Measurements from ENCODE around the gene ZNF506.
A peak's percentile ranks its signal among the peaks of the same experiment; 100 is the strongest.
"Not testable (repeated sequence)": the region's sequence is repeated elsewhere in the genome, so short reads cannot be mapped to it uniquely, and the experiment has no call there.

Gene ZNF506

DNA sequence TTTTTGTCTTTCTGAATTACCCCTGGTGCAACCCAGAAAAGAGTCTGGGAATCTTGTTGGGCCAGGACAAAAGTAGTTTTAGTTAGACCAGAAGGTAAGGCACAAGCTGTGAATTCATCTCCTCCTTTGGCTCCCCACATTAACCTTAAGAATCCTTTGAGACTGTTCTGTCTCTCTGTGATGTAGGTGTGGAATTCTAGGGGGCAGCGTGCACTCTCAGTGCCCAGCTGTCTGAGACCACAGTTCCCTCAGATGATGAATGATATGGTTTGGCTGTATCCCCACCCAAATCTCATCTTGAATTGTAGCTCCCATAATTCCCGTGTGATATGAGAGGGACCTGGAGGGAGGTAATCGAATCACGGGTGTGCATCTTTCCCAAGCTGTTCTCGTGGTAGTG lies 43.9 kb downstream of the ZNF506 start:
- DNase-seq = no peak

DNA sequence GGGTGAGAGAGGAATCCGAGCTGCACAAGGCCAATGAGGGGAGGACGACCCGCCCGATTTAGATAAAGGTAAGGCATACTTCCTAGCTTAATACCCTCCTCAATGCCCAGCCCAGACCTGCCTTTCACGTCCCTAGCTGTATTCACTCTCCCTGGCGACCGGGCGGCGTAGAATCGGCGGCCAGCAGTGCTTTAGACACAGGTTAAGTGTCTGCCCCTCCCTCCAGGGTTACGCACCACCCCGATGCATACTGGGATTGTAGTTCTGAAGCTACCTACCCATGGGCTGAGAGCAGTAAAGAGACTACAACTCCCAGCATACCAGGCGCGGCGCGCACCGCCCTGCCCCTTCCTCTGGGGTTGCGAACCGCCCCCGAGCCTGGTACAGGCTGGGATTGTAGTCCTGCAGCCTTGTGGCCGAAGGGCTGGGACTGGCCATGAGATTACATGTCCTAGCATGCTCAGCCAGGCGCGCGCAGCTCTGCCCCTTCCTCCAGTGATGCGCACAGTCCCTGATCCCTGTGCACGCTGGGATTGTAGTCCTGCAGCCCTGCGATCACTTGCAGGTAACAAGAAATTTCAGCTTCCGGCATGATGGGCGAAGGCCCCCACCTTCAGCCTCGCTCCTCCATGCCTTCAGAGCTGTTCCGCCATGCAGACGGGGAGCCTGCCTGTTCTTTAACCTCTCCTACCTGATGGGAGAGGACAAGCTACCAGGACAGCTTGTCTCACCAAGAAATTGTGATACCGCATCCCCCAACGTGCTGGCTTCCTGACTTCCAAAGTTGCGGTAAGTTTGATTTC lies 45.1 kb downstream of the ZNF506 start:
- peak; percentile 75 for DNase-seq

DNA sequence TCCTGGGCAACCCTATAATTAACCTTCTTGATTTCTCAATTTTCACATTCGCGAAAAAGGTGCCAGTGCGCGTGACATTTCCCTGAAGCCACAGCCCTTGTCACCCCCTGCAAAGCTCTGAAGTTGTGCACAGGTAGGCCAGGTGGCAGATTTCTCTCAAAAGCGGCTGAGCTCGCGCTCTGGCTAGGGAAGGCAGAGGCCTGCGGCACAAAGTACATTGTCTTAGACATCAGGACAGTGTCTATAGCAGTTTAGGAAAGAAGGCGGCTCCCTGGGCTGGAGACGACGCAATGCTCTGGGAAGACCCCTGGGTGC lies 45.7 kb downstream of the ZNF506 start:
- DNase-seq = no peak

DNA sequence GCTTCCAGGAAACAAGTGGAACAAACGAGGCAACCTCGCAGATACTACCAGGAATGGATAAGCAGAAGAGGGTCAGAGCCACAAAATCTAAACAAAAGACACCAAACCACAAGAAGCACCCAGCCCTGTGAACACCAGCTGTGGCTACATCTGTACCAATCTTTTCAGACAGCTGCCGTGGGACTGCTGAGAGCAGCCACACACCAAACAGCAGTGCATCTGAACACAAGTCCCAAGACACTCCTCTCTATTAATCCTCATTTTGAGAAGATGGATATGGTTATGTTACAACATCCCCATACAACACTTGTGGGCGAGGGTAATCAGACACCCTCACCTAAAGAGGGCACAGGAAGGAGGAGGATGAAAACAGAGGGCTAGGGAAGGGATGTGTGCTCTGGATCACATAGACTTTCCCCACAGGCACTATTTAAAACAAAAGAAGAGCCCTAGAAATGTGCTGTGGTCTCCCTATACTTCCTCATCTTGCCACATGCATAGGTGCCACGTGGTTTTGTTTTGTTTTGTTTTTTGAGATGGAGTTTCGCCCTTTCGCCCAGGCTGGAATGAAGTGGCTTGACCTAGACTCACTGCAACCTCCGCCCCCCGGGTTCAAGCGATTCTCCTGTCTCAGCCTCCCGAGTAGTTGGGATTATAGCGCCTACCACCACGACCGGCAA lies 47.1 kb downstream of the ZNF506 start:
- no peak for DNase-seq

DNA sequence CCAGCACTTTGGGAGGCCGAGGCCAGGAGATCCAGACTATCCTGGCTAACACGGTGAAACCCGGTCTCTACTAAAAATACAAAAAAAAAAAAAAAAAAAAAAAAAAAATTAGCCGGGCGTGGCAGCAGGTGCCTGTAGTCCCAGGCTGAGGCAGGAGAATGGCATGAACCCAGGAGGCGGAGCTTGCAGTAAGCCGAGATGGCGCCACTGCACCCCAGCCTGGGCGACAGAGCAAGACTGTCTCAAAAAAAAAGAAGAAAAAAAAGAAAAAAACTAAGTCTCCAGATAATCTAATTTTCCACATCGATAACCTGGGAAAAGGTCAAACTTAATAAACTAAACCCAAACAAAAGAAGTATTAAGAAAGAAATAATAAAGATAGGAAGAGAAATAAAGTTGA lies 49.6 kb downstream of the ZNF506 start:
- not testable (repeated sequence) for DNase-seq

DNA sequence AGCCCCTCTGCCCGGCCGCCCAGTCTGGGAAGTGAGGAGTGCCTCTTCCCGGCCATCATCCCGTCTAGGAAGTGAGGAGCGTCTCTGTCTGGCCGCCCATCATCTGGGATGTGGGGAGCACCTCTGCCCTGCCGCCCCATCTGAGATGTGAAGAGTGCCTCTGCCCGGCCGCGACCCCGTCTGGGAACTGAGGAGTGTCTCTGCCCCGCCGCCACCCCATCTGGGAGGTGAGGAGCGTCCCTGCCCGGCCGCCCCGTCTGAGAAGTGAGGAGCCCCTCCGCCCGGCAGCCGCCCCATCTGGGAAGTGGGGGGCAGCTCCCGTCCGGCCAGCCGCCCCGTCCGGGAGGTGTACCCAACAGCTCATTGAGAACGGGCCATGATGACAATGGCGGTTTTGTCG lies 51.6 kb downstream of the ZNF506 start:
- DNase-seq = not testable (repeated sequence)

DNA sequence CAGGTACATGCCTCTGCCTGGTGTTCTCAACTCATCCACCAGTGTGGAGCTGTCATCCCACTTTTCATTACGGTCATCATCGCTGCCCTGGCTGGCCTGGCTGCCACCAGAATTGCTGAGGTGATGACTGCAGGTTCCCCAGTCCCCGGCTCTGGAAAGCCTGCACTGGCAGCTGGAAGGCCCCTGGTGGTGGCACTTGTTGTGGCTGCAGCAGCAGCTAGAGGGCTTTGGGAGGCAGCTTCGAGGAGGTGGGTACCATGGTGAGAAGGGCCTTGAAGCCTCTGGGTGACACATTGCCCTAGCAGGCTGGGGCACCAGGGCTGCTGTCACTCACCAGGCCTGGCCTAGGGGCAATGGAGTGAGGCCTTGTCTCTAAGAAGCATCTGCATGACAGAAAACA lies 63.4 kb downstream of the ZNF506 start:
- no peak for DNase-seq

DNA sequence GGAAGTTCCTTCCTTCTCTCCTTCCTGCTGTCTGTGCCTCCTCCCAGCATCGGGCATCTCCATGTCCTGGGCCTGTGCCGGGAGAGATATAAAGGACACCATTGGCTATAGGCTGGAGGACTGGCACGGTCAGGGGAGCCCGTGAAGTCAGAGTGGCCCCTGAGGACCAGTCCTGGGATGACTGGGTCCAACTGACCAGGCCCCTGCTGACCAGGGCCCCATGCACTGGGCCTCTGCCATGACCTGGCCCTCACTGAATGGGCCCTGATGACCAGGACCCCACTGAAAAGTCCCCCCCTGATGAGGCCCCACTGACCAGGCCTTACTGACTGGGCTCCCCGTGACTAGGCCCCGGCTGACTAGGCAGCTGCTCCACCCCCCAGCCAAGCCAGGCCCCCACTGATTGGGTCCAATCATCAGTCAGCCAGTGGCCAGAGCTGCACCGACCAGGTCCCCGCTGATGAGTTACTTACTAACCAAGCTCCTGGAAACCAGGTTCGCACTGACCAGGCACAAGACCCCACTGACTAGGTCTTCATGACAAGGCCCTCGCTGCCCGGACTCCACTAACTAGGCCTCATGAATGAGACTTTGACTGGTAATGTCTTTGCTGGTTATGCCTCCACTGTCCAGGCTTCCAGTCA lies 68.7 kb downstream of the ZNF506 start:
- DNase-seq = no peak

DNA sequence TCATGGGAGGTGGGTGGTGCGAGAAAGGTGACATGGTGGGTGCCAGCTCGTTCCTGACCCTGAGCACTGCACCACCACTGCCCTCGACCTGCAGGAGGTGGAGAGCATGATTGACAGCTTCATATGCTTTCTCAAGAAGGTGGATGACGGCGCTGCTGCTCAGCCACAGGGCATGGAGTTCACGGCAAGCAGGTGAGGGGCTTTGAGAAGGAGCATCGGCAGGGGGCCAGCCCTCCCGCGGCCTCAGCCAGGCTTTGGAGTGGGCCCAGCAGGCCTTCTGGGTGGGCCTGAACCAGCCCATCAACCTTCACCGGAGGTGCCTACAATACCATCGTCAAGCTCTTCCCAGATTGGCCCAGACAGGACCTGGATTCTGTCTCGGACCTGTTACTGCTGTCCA lies 69.7 kb downstream of the ZNF506 start:
- DNase-seq = no peak

DNA sequence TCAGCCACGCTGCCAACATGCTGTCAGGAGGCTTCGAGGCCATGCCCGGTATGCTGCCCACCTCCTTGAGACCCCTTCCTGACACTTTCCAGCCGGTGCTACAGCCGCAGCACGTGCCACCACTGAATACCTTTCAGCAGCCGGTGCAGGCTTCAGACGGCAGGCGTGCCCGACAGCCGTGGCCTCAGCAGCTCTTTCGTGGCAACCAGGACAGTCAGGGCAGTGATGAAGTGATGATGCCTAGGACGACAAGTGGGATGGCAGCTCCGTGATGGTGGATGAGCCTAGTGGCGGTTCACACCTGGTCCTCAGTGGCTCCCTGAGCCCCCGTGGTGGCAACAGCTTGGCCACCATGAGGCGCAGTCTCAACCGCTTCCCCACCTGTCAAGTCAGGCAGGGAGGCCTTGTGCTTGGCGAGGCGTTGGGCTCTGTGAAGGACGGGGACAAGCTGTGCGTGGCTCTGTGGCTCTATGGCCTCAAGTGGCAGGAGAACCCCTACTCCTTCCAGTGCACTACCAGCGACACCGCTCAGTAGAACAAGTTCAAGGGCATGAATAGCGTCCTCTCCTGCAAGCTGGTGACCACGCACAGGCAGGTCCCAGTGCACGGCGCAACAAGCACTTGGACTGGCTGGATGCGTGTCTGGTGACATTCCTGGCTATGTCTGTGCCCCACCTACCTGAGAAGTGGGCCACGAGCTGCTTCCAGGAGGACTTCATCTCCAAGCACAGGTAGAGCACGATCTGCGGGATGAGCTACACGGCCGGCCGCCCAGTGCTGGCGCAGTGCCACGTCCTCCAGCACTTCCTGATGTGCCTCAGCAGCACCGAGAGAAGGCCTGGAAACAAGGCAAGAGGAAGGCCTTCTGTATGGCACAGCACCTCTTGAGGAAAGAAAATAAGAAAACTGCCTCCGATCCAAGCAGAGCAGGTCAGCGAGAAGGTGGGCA lies 70.4 kb downstream of the ZNF506 start:
- DNase-seq = no peak

DNA sequence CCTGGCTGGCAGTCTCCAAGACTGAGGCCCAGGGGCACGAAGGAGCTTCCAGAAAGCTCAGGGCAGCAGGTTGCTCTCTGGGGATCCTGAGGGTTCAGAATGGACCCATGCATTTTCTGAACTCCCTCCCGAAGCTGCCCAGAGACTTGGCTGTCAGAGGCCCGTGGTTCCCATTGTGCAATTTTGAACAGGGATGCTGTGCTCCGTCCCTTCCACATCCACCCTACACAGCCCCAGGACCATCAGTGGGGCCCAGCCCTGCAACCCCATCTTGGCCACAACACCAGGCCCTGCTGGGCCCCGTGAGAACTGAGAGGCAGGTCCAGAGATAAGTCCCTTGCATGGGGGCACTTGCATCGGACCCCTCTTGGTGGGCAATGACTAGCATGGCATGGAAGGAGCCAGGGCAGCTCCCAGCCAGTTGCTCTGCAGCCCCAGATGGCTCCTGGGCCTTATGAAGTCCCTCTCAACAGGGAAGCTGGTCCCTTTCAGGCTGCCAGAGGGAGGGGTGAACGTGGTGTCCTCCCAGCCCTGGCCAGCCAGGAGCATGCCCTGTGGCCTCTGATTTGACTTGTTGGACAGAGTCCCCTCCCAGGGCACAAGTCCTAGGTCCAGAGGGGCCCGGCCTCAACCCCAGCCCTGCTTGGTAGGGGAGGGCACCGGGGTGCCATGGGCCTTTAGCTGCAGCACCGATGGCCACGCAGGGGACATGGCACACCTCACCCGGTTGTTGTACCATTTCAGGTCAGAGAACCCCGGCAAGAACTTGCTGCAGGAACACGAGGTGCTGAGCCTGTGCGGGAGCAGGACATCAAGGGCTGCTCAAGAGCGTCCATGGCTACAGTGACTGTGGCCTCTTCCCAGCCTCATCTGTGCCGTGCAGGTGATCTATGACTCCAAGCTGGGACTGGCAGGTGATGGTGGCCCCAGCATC lies 71.4 kb downstream of the ZNF506 start:
- no peak for DNase-seq

DNA sequence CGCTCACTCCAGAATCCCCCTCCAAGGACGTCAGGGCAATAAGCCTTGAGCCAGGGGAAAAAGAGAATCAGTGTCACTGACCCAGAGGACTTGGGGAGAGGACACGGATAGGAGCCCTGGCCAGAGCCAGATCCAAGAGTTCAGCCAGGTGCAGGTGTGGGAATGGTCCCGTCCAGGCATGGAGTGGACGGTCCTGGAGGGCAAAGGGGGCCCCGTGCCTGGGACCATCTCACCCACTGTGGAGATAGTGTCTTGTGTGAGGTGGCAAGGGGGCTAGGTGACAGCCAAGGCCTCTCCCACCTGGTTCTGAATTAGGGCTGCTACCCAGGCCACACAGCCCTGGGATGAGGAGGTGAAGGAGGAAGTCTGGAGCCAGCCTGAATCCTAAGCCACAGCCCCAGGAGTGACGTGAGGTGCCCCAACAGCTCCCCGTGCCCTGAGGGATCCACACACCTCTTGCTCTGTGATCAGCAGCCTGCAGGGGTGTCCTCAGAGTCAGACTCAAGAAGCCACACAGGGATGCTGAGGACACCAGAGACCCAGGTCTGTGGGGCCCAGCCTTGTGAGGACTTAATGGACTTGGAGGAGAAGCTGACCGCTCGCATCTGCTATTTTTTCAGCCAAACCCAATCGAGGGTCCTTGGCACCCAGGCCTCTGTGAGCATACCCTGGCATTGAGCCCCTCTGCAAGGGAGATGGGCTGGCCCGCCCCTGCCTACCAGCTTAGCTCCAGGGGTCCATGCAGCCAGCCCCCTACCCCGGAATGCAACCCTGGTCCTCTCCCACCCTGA lies 72.2 kb downstream of the ZNF506 start:
- no peak for DNase-seq

DNA sequence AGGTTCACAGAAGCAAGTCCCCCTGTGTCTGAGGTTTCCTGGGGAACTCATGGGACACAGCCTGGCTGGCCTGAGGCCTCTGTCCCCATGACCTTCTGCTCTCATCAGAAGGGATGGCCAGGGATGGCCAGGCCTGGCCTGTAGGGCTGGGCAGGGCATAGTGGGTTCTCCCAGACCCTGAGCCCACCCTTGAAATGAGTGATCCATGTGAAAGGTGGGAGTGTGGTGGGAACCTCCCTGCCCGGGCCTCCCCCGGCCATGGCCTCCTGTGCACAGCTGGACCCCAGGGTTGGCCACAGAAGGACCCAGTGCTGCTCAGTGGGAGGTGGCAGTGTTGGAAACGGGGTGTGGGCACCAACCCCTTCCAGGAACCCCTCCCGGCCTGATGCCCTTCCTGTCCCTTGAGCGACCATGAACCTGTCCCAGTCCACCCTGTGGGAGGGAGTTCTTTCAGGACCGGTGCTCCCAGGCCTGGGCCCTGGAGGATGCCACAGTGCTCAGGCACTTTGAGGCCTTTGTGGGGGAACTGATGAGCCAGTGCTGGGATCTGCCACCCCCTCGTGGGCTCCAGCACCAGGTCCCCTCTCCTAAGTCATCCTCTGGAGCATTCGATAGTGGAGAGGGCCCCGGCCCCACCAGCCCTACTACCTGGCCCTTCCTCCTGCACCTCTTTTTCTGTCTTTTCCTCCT lies 73.2 kb downstream of the ZNF506 start:
- no peak for DNase-seq

DNA sequence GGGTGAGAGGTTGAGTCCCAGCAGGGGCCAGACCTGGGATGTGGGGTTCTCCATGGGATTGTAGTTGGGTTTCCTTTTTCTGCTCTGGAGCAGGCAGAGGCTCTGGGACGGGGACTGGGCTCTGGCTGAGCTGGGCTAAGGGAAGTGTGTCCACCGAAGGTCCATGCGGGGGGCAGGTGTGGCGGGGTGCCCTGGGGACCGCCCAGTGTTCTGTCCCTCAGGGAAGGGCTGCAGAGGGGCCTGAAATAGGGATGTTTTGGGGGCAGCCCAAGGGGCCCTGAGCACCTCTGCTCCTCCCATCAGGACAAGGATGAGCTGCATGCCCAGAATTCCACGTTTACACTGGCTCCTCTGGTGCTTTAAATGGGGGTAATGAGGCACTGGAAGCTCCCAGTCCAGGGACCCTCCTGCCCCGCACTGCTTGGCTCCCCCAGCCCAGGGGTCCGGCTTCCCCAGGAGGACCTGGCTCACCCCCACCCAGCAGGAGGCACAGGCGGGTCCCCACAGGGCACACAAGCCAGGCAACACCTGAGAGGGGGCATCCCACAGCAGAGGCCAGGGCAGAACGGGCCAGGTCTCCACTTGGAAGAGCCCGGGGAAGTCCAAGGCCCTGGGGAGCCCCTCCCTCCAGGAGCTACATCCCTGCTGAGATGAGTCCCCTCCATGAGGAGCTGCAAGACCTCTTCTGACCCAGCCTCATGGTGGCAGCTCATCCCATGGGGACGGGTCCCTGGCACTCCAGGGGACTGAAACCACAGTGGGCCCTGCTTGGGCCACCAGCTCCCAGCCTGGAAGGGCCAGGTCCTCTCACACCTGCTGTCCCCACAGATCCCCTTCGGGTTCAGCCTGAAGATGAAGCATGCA lies 74.0 kb downstream of the ZNF506 start:
- no peak for DNase-seq

DNA sequence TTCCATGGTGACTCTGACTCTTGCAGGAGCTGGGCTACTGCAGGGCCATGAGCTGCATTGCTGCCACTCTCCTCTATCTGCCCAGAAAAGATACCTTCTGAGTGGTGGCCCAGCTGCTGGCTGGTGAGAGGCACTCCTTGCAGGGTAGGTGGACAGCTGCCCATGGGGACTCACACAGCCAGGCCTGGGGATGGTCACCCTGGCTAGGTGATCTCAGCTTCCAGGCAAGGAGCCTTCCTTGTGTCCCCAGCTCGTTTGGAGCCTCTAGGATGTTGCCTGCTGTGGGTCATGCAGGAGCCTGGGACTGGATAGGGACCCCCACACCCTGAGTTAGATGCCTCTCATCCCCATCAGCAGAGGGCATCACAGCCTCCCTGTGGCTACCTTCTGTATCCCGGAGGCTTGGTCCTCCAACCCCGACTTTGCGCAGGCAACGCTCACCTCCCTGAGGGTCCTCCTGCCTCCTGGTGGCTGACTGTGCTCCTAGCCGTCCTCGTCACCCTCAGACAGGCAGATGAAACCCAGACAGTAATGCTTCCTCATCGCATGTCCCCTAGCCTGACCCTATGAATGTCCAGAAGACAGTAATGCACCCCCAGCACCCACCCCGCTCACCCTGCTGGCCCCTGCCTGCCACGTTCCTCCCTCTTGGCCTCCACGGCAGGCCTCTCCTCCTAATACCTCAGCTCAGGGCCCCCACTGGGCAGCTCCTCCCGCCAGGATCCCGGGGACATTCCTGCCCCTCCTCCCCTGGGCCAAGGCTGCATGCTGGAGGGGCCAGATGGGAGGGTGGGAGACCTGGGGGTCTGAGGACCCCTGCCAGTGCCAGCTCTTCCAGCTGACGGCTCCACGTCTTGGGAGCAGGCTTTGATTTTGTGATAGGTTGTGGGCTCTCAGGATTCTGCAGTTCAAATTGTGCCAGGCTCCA lies 75.0 kb downstream of the ZNF506 start:
- no peak for DNase-seq

DNA sequence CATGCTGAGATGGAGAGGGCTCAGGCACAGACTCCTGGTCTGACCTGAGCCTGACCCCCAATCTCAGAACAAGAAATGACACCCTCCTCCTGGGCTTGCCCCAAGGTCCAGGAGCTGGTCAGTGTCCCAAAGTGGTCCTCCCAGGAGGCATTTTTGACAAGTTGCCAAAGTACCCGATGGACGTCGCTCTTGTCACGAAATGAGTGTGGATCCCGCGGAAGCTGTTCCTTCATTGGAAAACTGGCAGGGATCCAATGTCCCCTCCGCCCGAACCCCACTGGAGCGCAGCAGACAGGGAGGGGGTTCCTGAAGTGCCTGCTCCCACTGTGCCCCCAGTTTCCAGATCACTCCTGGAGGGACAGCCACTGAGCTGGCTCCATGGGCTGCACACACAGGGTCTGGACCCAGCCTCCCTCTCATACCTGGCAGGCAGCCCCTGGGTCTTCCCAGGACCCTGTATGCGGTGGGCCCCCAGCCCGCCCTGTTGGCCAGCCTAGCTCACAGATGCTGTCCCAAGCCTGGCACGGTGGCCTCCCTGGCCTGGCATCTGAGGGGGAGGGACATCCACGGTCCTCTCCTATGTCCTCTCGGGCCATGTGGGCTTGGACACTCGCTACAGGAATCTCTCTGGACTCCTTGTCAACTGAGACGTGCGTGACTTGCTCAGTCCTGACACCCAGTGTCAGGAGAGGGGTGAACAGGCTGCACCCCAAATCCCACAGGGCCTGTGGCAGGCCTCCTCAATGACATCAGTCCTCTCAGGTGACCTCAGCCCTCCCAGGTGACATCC lies 75.9 kb downstream of the ZNF506 start:
- DNase-seq = no peak

DNA sequence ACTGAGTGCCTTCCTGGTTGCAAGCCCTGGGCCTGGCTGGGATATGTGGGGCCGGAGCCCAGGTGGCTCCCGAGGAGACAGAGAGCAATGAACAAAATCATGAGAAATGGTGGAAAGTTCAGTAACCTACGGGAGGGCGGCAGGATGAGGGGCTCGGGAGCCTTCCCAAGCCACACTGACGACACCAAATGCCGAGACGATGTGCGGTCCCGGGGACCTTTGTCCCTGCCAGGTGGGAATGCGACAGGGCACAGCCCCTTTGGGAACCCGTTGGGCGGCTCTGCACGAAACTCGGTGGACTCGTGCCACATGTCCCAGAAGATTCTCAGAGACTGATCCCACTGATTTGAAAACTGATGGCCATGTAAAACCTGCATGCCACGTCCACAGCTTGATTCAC lies 76.9 kb downstream of the ZNF506 start:
- DNase-seq = no peak
